Measurements from ENCODE around the gene FUT6.
"Not testable (repeated sequence)": the region's sequence is repeated elsewhere in the genome, so short reads cannot be mapped to it uniquely, and the experiment has no call there.

Gene FUT6

DNA sequence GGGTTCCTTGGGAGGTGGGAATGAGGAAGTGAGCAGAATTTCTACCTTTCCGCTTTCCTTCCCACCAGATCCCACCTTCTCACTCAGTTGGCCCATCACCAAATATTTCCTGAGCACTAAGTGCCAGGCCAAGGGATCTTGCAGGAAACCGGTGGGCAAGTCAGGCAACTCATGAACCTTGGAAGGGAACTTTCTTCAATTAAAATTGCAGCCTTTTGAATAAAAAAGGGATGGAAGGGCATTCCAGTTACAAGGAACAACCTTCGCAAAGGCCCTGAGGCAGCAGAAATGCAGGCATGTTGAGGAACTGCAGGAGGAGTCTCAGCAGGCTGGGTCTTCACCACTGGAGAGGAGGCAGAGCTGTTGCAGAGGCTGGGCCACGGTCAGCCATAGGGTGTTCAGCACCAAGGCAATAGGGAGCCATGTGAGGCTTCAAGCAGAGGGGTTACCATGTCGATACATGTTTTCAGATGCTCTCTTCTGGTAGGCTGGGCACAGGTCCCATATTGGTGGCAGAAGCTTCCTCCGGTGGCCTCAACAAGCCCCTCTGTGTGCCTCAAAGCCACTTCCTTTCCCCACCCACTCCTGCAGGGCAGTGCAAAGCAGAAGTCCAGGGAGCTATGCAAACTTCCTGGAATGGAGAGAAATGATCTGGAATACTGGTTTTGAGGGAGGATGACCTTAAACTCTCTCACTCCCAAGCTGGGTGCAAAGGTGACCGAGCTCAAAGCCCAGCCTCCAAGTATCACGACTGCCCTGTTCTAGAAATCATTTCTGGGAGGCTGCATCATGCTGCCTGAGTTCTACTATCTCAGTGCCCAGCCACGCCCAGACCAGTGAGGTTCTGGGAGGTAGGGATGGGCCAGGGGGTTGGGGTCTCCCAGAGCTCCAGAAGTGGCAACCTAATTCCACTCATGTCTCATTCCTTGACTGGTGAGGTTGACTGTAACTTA lies at the start of gene FUT6:
TSS of gene FUT6 (minus strand) at position 638 of the 953 bp plus-strand sequence. CDS start 7,135 bp downstream, outside the sequence.
- DNase-seq (ENCODE audit: low read depth) = no peak

- DNase-seq (ENCODE audit: low read depth) = not testable (repeated sequence)
Observed at GRCh38 chr19:5884065-5884811, 44.7 kb upstream of the FUT6 start.

GRCh38 chr19:5883157-5883873 lies 43.8 kb upstream of the FUT6 start:
- DNase-seq (ENCODE audit: low read depth) = not testable (repeated sequence)

DNA sequence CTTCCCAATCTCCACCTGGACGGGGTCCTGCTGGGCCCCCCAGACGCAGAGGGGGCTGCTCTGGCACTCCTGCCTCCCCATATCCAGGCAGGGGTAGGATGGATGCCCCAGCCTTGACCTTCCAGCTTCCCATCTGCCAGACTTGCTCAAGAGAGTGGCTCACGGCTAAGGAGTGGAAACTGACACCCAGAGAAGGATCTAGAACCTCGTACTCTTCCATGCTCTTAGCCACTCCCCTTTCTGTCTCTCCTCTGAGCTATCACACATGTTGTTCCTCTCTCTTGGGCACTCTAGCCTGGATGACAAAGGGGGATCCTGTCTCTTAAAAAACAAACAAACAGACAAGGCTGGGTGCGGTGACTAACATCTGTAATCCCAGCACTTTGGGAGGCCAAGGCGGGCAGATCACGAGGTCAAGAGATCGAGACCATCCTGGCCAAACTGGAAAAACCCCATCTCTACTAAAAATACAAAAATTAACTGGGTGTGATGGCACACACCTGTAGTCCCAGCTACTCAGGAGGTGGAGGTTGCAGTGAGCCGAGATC lies 43.0 kb upstream of the FUT6 start:
- no peak for DNase-seq (ENCODE audit: low read depth)

DNA sequence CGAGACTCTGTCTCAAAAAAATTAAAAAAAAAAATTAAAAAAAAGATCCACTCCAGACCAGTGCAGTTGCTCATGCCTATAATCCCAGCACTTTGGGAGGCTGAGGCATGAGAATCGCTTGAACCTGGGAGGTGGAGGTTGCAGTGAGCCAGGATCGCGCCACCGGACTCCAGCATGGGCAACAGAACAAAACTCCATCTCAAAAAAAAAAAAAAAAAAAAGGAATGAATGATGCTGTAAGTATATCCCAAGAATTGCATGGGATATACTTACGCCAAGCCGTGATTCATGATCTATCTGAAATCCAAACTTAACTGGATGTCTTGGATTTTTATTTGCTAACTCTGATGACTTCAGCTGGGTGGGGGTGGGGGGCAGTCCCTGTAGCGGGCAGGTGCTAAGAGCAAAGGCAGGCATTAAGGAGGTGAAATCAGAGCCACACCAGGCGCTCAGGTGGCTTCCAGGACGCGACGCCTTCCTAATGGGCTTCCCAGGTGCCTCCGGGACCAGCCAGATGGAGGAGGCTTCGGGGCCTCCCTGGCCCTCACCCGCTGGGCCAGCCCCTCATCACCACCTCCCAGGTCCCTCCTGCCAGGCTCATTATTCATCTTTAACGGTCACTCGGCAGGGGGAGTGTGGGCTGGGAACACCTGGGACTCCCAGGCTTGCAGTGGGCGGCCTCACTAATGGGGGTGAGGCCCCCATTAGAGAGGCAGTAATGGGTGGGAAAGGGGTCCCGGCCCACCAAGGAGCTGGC lies 42.2 kb upstream of the FUT6 start:
- no peak for DNase-seq (ENCODE audit: low read depth)

DNA sequence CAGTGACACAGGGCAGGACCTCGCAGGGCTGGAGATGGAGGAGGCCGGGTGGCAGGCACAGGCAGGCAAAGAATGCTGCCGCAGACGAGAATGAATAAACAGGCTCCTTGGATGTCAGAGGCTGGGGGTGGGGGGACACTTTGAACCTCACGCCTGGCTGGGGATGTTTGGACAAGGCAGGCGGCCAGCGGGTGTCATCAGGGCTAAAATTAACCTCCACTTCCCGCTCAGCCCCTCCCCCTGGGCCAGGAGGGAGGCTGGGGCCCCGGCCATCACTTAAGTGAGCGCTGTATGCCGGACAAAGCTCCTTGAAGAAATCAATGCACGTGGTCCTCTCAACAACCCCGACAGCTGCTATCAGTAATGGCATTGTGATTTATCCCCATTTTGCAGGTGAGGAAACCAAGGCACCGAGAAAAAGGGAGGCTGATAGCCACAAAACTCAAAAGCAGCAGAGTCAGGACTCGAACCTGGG lies 41.1 kb upstream of the FUT6 start:
- DNase-seq (ENCODE audit: low read depth) = no peak

- DNase-seq (ENCODE audit: low read depth) = no peak
Observed at GRCh38 chr19:5880196-5880595, 40.7 kb upstream of the FUT6 start.

GRCh38 chr19:5877882-5878281 lies 38.4 kb upstream of the FUT6 start:
- no peak for DNase-seq (ENCODE audit: low read depth)

GRCh38 chr19:5877427-5877826 lies 37.9 kb upstream of the FUT6 start:
- no peak for DNase-seq (ENCODE audit: low read depth)

GRCh38 chr19:5874496-5874895 lies 35.0 kb upstream of the FUT6 start:
- not testable (repeated sequence) for DNase-seq (ENCODE audit: low read depth)

GRCh38 chr19:5873617-5874199 lies 34.2 kb upstream of the FUT6 start:
- DNase-seq (ENCODE audit: low read depth) = no peak

GRCh38 chr19:5870986-5871394 lies 31.5 kb upstream of the FUT6 start:
- no peak for DNase-seq (ENCODE audit: low read depth)

GRCh38 chr19:5867201-5868136 lies 28.0 kb upstream of the FUT6 start:
- no peak for DNase-seq (ENCODE audit: low read depth)

GRCh38 chr19:5865772-5866171 lies 26.3 kb upstream of the FUT6 start:
- DNase-seq (ENCODE audit: low read depth) = no peak

GRCh38 chr19:5864725-5865486 lies 25.4 kb upstream of the FUT6 start:
- DNase-seq (ENCODE audit: low read depth) = no peak

DNA sequence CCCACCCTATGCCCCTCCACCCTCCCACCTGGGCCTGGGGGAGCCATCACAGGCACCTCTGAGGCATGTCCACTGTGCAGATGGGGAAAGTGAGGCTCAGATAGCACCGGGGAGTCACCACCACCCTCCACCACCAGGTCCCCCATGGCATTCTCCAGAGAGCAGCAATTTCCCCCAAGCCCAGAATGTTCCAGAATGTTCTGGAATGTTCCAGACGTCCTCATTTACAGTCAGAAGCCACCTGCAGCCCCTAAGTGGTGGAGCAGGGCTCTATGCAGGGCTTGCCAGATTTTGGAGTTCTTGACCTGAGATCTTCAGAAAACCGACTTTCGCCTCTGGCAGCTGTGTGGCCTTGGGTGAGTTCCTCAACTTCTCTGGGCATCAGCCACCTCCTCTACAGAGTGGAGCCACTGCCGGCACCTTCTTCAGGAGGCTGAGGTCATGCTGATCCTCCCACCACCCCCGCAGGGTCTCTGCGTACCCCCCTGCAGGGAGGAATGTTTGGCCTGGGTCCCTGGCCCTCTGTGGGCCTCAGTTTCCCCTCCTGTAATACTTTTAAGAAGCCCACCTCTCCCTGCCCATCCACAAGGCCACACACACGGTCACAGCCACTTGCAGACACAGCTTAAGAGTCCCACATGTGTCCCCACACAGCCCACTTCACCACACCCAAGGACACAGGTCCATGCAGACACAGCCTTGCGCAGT lies 24.7 kb upstream of the FUT6 start:
- no peak for DNase-seq (ENCODE audit: low read depth)

DNA sequence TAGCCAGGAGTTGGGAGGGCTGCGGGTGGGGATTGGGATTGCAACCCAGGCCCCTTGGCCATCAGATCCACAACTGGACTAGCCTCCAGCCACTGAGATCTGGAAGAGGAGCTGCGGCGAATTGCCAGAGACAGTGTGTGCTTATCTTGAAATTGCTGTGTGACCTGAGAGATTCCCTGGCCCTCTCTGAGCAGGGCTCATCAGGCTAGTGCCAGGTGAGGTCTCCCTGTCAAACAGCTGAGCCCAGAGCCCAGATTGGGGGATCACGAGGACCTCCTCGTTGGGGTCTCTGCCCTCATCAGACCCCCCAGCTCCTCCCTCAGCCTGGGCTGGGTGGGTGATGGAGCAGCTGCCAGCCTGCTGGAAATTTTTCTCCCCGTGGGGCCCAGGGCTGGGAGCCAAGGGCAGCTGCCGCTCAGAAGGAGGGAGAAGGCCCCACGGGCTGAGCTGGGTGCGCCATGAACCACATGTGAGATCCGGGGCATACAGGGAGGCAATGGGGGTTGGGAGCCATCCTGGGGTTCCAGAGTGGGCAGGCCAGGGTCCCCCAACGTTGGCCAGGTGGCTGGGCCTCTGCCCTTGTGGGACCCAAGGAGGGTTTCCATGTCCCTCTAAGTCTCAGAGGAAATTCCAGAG lies 23.6 kb upstream of the FUT6 start:
- DNase-seq (ENCODE audit: low read depth) = no peak

Data from stimulated activated CD8-positive, alpha-beta memory T cell treated with anti-CD3 and anti-CD28 coated beads, Interleukin-12 subunit alpha, Interleukin-12 subunit beta, amount 100 ng/mL, for 4 hours (primary cell).